Measurements from ENCODE around the gene KIF13A. TPM values are rescaled to one million over a fixed set of nuclear protein-coding genes. Genes with fewer than 3 reads are reported as not detected.

The KIF13A gene
- total and polyA plus RNA-seq, 10 of the 15 experiments (the other 5 are each of a cell fraction or from before 2014, with no cell fraction given): 0.02 to 0.26 (median 0.13) TPM; not detected in 2

DNA sequence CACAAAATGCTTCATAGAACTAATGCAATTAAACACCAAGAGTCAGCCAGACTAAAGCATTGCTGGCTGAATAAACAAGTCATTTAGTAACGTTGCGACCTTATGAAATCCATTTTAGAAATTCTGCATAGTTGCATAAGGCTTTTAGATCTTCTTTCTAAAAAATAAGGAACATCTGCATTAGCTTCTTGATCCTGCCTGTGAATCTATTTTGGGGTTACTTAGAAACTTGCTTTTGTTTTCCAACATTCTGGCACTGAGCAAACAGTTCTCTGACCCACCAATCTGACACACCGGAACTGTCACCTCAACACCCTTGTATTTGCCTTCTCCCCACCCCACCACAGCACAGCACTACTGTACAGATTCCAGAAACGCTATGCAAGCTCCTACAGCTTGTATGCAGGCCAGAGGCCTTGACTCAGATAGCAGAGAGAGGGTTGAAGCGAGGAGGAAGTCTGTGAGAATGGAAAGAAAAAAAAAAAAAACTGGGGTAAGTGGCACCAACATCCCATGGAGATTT lies 55.0 kb downstream of the KIF13A start:
- intact Hi-C loops (cut with micrococcal nuclease; ENCODE audit: unreplicated experiment): no loop called here
- peaks cover 0 to 2% of the 10 kb centered on the region in 2 experiments; a peak in 2 of 4 replicates for H3K27me3 ChIP-seq (replicated peaks in 1 of 2; ENCODE audit: control insufficient read depth in 2 of 2, insufficient read depth in 2 of 2, low read length in 1 of 2)
- no peak overlapping the region for H3K27ac ChIP-seq (ENCODE audit: control insufficient read depth, insufficient read depth)
- no peaks in the 10 kb centered on the region for H3K36me3 ChIP-seq (ENCODE audit: control insufficient read depth in 2 of 2, insufficient read depth in 2 of 2, low read length in 1 of 2)
- RAD21 ChIA-PET (ENCODE audit: unreplicated experiment): no interaction called here
- no peaks in the 10 kb centered on the region for H3K4me1 ChIP-seq (ENCODE audit: control insufficient read depth, insufficient read depth, low read length)
- H4K20me1 ChIP-seq (ENCODE audit: control insufficient read depth, insufficient read depth): no peaks in the 10 kb centered on the region
- FAIRE-seq (no peak), ATAC-seq (no peak), DNase-seq (ENCODE audit: low read depth, low spot score) (no peak)
- BruUV-seq (replicated peaks): no TSS peak
- in situ Hi-C loops (cut with MboI): no loop called here
- SMC1A ChIA-PET (ENCODE audit: uncharacterized antibody, unreplicated experiment): interaction anchor here (0.6 kb wide), 1 partner anchor 1137 kb away, joined by 3 read pairs; no protein-coding TSS in a partner anchor
- TF ChIP-seq, protein P1, sequence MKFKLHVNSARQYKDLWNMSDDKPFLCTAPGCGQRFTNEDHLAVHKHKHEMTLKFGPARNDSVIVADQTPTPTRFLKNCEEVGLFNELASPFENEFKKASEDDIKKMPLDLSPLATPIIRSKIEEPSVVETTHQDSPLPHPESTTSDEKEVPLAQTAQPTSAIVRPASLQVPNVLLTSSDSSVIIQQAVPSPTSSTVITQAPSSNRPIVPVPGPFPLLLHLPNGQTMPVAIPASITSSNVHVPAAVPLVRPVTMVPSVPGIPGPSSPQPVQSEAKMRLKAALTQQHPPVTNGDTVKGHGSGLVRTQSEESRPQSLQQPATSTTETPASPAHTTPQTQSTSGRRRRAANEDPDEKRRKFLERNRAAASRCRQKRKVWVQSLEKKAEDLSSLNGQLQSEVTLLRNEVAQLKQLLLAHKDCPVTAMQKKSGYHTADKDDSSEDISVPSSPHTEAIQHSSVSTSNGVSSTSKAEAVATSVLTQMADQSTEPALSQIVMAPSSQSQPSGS (IDR thresholded peaks at IDR 0.05; ENCODE audit: low read length): no peak
- TF ChIP-seq IKZF1 (conservative IDR thresholded peaks at IDR 0.05) (no peak), KAT2A (conservative IDR thresholded peaks at IDR 0.05; ENCODE audit: control insufficient read depth, low read depth, low read length) (no peak), FOS (IDR thresholded peaks at IDR 0.05; ENCODE audit: borderline replicate concordance, extremely low read depth, insufficient read length) (no peak), TCF12 (IDR thresholded peaks at IDR 0.05; ENCODE audit: low read depth, low read length) (no peak), TCF3 (IDR thresholded peaks at IDR 0.05; ENCODE audit: borderline replicate concordance, insufficient read depth, low read depth, low read length) (no peak)
- TF ChIP-seq, protein P2, sequence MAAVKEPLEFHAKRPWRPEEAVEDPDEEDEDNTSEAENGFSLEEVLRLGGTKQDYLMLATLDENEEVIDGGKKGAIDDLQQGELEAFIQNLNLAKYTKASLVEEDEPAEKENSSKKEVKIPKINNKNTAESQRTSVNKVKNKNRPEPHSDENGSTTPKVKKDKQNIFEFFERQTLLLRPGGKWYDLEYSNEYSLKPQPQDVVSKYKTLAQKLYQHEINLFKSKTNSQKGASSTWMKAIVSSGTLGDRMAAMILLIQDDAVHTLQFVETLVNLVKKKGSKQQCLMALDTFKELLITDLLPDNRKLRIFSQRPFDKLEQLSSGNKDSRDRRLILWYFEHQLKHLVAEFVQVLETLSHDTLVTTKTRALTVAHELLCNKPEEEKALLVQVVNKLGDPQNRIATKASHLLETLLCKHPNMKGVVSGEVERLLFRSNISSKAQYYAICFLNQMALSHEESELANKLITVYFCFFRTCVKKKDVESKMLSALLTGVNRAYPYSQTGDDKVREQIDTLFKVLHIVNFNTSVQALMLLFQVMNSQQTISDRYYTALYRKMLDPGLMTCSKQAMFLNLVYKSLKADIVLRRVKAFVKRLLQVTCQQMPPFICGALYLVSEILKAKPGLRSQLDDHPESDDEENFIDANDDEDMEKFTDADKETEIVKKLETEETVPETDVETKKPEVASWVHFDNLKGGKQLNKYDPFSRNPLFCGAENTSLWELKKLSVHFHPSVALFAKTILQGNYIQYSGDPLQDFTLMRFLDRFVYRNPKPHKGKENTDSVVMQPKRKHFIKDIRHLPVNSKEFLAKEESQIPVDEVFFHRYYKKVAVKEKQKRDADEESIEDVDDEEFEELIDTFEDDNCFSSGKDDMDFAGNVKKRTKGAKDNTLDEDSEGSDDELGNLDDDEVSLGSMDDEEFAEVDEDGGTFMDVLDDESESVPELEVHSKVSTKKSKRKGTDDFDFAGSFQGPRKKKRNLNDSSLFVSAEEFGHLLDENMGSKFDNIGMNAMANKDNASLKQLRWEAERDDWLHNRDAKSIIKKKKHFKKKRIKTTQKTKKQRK (IDR thresholded peaks at IDR 0.05; ENCODE audit: low read depth, low read length): no peak
- TF ChIP-seq, protein P3, sequence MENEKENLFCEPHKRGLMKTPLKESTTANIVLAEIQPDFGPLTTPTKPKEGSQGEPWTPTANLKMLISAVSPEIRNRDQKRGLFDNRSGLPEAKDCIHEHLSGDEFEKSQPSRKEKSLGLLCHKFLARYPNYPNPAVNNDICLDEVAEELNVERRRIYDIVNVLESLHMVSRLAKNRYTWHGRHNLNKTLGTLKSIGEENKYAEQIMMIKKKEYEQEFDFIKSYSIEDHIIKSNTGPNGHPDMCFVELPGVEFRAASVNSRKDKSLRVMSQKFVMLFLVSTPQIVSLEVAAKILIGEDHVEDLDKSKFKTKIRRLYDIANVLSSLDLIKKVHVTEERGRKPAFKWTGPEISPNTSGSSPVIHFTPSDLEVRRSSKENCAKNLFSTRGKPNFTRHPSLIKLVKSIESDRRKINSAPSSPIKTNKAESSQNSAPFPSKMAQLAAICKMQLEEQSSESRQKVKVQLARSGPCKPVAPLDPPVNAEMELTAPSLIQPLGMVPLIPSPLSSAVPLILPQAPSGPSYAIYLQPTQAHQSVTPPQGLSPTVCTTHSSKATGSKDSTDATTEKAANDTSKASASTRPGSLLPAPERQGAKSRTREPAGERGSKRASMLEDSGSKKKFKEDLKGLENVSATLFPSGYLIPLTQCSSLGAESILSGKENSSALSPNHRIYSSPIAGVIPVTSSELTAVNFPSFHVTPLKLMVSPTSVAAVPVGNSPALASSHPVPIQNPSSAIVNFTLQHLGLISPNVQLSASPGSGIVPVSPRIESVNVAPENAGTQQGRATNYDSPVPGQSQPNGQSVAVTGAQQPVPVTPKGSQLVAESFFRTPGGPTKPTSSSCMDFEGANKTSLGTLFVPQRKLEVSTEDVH (IDR thresholded peaks at IDR 0.05; ENCODE audit: low read depth, partially characterized antibody): no peak
- H3K4me3 ChIP-seq: no peak overlapping the region
- no peaks in the 10 kb centered on the region for H3K9me3 ChIP-seq (replicated peaks; ENCODE audit: control insufficient read depth, insufficient read depth, low read length)
- no peak overlapping the region for H3K9ac ChIP-seq (ENCODE audit: control insufficient read depth, insufficient read depth, low read length)
- 65% methylated on average over 5 of the region's 5 CpGs for WGBS (ENCODE audit: insufficient coverage, insufficient replicate concordance, low lambda C conversion rate, missing lambda C conversion rate)
- H3K79me2 ChIP-seq (ENCODE audit: control insufficient read depth, insufficient read depth, low read length): no peaks in the 10 kb centered on the region
- POLR2A ChIA-PET: interaction anchor here (0.6 kb wide), 1 partner anchor 913 kb away, joined by 6 read pairs; no protein-coding TSS in a partner anchor
- CTCF ChIA-PET: interaction anchor here (0.6 kb wide), 1 partner anchor 268 kb away, joined by 3 read pairs; no protein-coding TSS in a partner anchor
- no peak overlapping the region for H3K4me2 ChIP-seq (ENCODE audit: control insufficient read depth, insufficient read depth)
- no peak overlapping the region for H2AFZ ChIP-seq (ENCODE audit: control insufficient read depth, low read depth, low read length)

Data from GM12878 (cell line).